Esophagus (tissue), 2 donors: Measurements from ENCODE around the gene HIVEP2. TPM values are rescaled to one million over a fixed set of nuclear protein-coding genes. Genes with fewer than 3 reads are reported as not detected.

Source experiments
- H3K27ac ChIP-seq, 2 donors: one replicate each; pipeline ENCODE4 v1.5.1; 2013; ENCODE audit warnings: low read depth in 2 of 2, mild to moderate bottlenecking in 2 of 2, inconsistent platforms in 1 of 2, low read length in 1 of 2, moderate library complexity in 1 of 2
- H3K27me3 ChIP-seq, 2 donors: one replicate each; pipeline ENCODE4 v1.6.1; 2013; ENCODE audit warnings: low read length in 2 of 2, control low read depth in 1 of 2, mild to moderate bottlenecking in 1 of 2; ENCODE audit not compliant: insufficient read depth in 2 of 2, control insufficient read depth in 1 of 2
- H3K36me3 ChIP-seq, 2 donors: one replicate each; pipeline ENCODE4 v1.6.1; 2013; ENCODE audit warnings: low read length in 1 of 2; ENCODE audit not compliant: control insufficient read depth in 2 of 2, insufficient read depth in 2 of 2
- H3K4me1 ChIP-seq, 2 donors: one replicate each; pipeline ENCODE4 v1.6.1; 2013; ENCODE audit warnings: low read length in 1 of 2; ENCODE audit not compliant: control insufficient read depth in 2 of 2, insufficient read depth in 2 of 2
- H3K4me3 ChIP-seq, 2 donors: one replicate each; pipeline ENCODE4 v1.5.1; 2013; ENCODE audit warnings: low read length in 2 of 2, mild to moderate bottlenecking in 2 of 2, low read depth in 1 of 2, moderate library complexity in 1 of 2
- H3K9me3 ChIP-seq, 2 donors: one replicate each; pipeline ENCODE4 v1.6.1; 2013; ENCODE audit warnings: mild to moderate bottlenecking in 2 of 2, low read depth in 1 of 2, low read length in 1 of 2, moderate library complexity in 1 of 2; ENCODE audit not compliant: control insufficient read depth in 2 of 2, insufficient read depth in 1 of 2
- WGBS, 2 donors: extraction: QIAGEN DNeasy Blood & Tissue Kit; methylation state at CpG; one replicate each; pipeline ENCODE4 v1.1.7; 2013; 5-methylcytosine and 5-hydroxymethylcytosine counted together
- polyA plus RNA-seq, 2 donors: library from polyadenylated mRNA; stranded (reverse); fragments of 200-250 nt; gene quantifications; one replicate each; pipeline ENCODE4 v1.2.3, GENCODE V29; 2013
- donor health status: healthy with polysubstance abuse.
- donor health status: Bipolar disorder and iron deficiency.

The HIVEP2 gene
- polyA plus RNA-seq, 2 donors: 3.0 to 4.8 TPM

DNA sequence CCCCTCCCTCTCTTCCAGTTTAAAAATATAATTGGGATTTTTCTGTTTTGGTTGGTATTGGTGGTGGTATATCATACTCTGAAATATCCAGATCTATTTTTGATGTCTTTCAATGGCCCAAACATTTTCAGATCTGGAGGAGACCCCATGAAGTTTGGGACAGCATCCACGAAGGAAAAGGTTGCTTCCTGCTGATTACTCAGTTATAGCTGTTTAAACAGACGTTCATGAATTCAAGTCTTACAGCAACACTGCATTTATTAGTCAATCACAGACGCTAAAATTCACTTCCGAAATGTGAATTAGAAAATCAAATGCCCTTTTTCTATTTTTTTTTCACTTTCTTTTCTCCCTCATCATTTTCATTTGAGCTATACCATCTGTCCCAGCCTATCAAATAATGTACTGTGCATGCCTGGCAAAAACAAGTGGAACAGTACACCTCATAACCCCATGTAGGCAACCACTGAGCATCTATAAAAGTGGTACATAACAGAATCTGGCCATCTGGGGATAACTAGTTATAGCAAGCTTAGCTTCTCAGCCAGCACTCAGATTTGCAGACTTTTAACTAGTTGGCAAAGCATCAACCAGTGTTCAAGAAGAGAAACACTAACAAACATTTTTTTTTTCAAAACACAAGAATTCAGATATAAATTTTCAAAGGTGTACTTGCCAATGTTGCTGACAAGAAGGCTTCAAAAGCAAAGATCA lies 124.5 kb downstream of the HIVEP2 start:
- 42 to 57% methylated on average over 4 of the region's 4 CpGs for WGBS, 2 donors
- H3K27ac ChIP-seq: peak overlapping the region in 1 of 2 donors; percentile 16

GRCh38 chr6:142819603-142820337 lies 125.2 kb downstream of the HIVEP2 start:
- Histone ChIP-seq H3K9me3 (no peaks in the 10 kb centered on the region), H3K27me3 (no peaks in the 10 kb centered on the region), H3K4me1 (peaks cover 5 to 7% of the 10 kb centered on the region in 2 donors), H3K4me3 (peak overlapping the region in 1 of 2 donors; percentile 50), H3K27ac (peak overlapping the region; percentile 16 to 55), H3K36me3 (no peaks in the 10 kb centered on the region)
- WGBS, 2 donors: 35 to 38% methylated on average over 8 of the region's 8 CpGs

More for the DNA sequence above, 124.5 kb downstream of the HIVEP2 start:
- Histone ChIP-seq H3K9me3 (no peaks in the 10 kb centered on the region), H3K4me1 (peaks cover 5 to 7% of the 10 kb centered on the region in 2 donors), H3K36me3 (no peaks in the 10 kb centered on the region), H3K4me3 (no peak overlapping the region), H3K27me3 (no peaks in the 10 kb centered on the region)

DNA sequence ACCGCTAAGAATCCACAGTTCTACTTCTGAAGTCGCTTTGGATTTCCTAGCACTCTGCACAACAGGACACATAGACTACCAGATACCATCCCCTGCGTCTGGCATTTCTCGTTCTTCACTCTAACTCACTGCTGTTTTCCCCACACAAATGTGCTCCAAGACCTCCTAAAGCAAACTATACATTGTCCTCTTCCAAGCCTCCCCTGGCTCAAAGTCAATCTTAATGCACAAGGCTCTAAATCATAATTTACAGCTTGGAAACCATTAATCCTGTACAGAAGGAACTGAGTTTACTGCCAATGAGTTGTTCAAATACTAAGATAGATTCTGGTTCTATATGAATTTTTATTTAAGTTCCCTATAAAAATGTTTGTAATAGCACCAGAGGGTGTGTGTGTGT lies 128.5 kb downstream of the HIVEP2 start:
- Histone ChIP-seq H3K4me1 (peaks cover 0 to 2% of the 10 kb centered on the region in 2 donors), H3K27ac (no peak overlapping the region), H3K36me3 (no peaks in the 10 kb centered on the region), H3K27me3 (no peaks in the 10 kb centered on the region), H3K9me3 (no peaks in the 10 kb centered on the region), H3K4me3 (no peak overlapping the region)
- WGBS, 2 donors: 95 to 97% methylated on average over 4 of the region's 4 CpGs

DNA sequence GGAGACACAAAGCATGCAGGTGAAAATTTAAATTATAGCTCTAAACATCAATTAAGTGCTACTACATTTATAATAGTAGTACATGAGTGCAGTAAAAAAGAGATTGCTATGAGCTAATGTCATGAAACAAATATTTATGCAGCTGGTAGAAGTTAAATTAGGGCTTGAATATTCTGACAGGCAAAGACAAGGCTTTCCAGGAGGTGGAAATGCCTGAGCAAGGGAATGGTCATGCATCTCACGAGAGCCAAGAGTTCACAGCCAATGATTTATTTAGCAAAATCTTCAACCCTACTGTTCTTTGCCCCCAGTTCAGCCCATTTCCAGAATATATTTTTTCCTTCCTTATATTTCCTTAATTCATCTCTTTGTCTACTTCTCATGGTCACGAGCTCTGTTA lies 128.9 kb downstream of the HIVEP2 start:
- WGBS, 2 donors: 40 to 60% methylated on average over 2 of the region's 2 CpGs
- H3K9me3 ChIP-seq: no peaks in the 10 kb centered on the region

GRCh38 chr6:142811923-142812322 lies 133.1 kb downstream of the HIVEP2 start:
- 90 to 92% methylated on average over 6 of the region's 6 CpGs for WGBS, 2 donors
- Histone ChIP-seq H3K36me3 (no peaks in the 10 kb centered on the region), H3K4me1 (peaks cover 0 to 2% of the 10 kb centered on the region in 2 donors), H3K27me3 (no peaks in the 10 kb centered on the region), H3K4me3 (no peak overlapping the region), H3K9me3 (no peaks in the 10 kb centered on the region), H3K27ac (no peak overlapping the region)

More for the DNA sequence above, 128.9 kb downstream of the HIVEP2 start:
- Histone ChIP-seq H3K27me3 (no peaks in the 10 kb centered on the region), H3K4me3 (no peak overlapping the region), H3K27ac (no peak overlapping the region), H3K36me3 (no peaks in the 10 kb centered on the region), H3K4me1 (peaks cover 0 to 2% of the 10 kb centered on the region in 2 donors)

- H3K27me3 ChIP-seq: no peaks in the 10 kb centered on the region
- no peaks in the 10 kb centered on the region for H3K9me3 ChIP-seq
- no peaks in the 10 kb centered on the region for H3K4me1 ChIP-seq
- H3K36me3 ChIP-seq: no peaks in the 10 kb centered on the region
- H3K27ac ChIP-seq: no peak overlapping the region
- no peak overlapping the region for H3K4me3 ChIP-seq
- WGBS, 2 donors: 69 to 71% methylated on average over 6 of the region's 6 CpGs
Observed at GRCh38 chr6:142810952-142811514, 133.9 kb downstream of the HIVEP2 start.

- no peaks in the 10 kb centered on the region for H3K9me3 ChIP-seq
Observed at GRCh38 chr6:142809947-142810346, 135.0 kb downstream of the HIVEP2 start.

DNA sequence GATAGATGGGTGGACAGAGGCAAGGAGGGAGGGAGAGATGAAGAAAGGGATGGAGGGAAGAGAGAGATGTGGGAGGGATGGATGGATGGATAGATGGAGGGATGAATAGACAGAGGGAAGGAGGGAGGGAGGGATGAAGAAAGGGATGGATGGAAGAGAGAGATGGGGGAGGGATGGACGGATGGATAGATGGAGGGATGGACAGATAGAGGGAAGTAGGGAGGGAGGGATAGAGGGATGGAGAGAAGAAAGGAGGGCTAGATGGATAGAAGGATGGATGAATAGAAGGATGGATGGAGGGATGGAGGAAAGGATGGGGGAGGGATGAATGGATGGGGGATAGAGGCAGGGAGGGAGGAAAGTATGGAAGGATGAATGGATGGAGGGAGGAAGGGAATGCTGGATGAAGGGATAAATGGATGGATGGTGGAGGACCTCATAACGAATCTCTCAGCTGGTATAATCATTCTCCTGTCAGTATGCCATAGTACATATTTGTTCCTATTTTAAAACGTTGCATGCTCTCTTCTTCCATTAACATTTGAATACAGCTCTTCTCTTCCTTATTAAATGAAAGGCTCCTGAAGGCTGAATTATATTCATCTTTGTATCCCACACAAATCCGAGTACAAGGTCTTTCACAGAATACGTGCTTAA lies 136.4 kb downstream of the HIVEP2 start:
- 97% methylated on average over 5 of the region's 5 CpGs for WGBS, 2 donors
- H3K36me3 ChIP-seq: no peaks in the 10 kb centered on the region
- H3K27ac ChIP-seq: no peak overlapping the region

More at GRCh38 chr6:142809947-142810346, 135.0 kb downstream of the HIVEP2 start:
- WGBS, 2 donors: 89 to 95% methylated on average over 2 of the region's 2 CpGs
- no peaks in the 10 kb centered on the region for H3K4me1 ChIP-seq
- H3K4me3 ChIP-seq: no peak overlapping the region
- no peak overlapping the region for H3K27ac ChIP-seq
- H3K27me3 ChIP-seq: no peaks in the 10 kb centered on the region
- H3K36me3 ChIP-seq: no peaks in the 10 kb centered on the region

GRCh38 chr6:142805042-142805441 lies 139.9 kb downstream of the HIVEP2 start:
- WGBS, 2 donors: 87 to 96% methylated on average over 1 of the region's 1 CpG
- Histone ChIP-seq H3K4me3 (no peak overlapping the region), H3K36me3 (no peaks in the 10 kb centered on the region), H3K4me1 (no peaks in the 10 kb centered on the region), H3K27ac (no peak overlapping the region), H3K27me3 (no peaks in the 10 kb centered on the region), H3K9me3 (no peaks in the 10 kb centered on the region)

More for the DNA sequence above, 136.4 kb downstream of the HIVEP2 start:
- H3K4me1 ChIP-seq: no peaks in the 10 kb centered on the region
- H3K27me3 ChIP-seq: no peaks in the 10 kb centered on the region
- no peaks in the 10 kb centered on the region for H3K9me3 ChIP-seq
- H3K4me3 ChIP-seq: no peak overlapping the region
